Colonic mucosa (tissue), 4 donors: ENCODE data around the gene P3H3. TPM values are rescaled to one million over a fixed set of nuclear protein-coding genes. Genes with fewer than 3 reads are reported as not detected.

Experiments used
- DNase-seq: peaks from one replicate; pipeline ENCODE4 v3.0.0-alpha.2; 2020
- H3K27ac ChIP-seq: fragments of 200-600 bp; one replicate; pipeline ENCODE4 v1.8.0; 2021
- H3K27me3 ChIP-seq: fragments of 200-600 bp; one replicate; pipeline ENCODE4 v1.8.0; 2021
- H3K36me3 ChIP-seq: fragments of 200-600 bp; one replicate; pipeline ENCODE4 v1.8.0; 2021
- H3K4me1 ChIP-seq: fragments of 200-600 bp; one replicate; pipeline ENCODE4 v1.8.0; 2021; ENCODE audit warnings: mild to moderate bottlenecking
- H3K4me3 ChIP-seq: fragments of 200-600 bp; one replicate; pipeline ENCODE4 v1.8.0; 2021
- H3K9ac ChIP-seq, 2 donors: one replicate each; pipeline ENCODE4 v1.7.0; 2013; ENCODE audit warnings: control low read depth in 2 of 2, low read depth in 2 of 2, low read length in 2 of 2
- H3K9me3 ChIP-seq: fragments of 200-600 bp; one replicate; pipeline ENCODE4 v1.8.0; 2021
- intact Hi-C: fragments of 100-400 bp; cut with DNase I; formaldehyde crosslinking; loops from one replicate; pipeline ENCODE4 v1.14.1; 2022
- total RNA-seq, 2 donors: library from RNA; stranded (reverse); fragmentation: NEBNext Ultra II Directional in 1 of 2; extraction: Animal tissue kit (Norgen Biotek cat#: 25700) in 1 of 2; gene quantifications; one replicate each; pipeline ENCODE4 v1.2.1, GENCODE V29; 2021
- TF ChIP-seq, protein P1 (sequence below): fragments of 200-600 bp; IDR thresholded peaks from one replicate; pipeline ENCODE4 v1.8.0; 2022; ENCODE audit warnings: antibody characterized with exemption, mild to moderate bottlenecking
- donor health status: healthy.
- donor health status: DM: no; HTN: no; CAD: no.
- donor health status: DM: no; HTN: no; CAD: no.

P3H3 gene
- total RNA-seq, 2 donors from 2014 or later: 4.4 to 5.3 TPM

GRCh38 chr12:6809056-6809455 lies 19.2 kb upstream of the P3H3 start:
- no peaks in the 10 kb centered on the region for H3K36me3 ChIP-seq
- TF ChIP-seq, protein P1, sequence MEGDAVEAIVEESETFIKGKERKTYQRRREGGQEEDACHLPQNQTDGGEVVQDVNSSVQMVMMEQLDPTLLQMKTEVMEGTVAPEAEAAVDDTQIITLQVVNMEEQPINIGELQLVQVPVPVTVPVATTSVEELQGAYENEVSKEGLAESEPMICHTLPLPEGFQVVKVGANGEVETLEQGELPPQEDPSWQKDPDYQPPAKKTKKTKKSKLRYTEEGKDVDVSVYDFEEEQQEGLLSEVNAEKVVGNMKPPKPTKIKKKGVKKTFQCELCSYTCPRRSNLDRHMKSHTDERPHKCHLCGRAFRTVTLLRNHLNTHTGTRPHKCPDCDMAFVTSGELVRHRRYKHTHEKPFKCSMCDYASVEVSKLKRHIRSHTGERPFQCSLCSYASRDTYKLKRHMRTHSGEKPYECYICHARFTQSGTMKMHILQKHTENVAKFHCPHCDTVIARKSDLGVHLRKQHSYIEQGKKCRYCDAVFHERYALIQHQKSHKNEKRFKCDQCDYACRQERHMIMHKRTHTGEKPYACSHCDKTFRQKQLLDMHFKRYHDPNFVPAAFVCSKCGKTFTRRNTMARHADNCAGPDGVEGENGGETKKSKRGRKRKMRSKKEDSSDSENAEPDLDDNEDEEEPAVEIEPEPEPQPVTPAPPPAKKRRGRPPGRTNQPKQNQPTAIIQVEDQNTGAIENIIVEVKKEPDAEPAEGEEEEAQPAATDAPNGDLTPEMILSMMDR: no peak
- H3K27me3 ChIP-seq: no peaks in the 10 kb centered on the region
- DNase-seq: no peak
- no peaks in the 10 kb centered on the region for H3K4me1 ChIP-seq
- H3K27ac ChIP-seq: no peak overlapping the region
- H3K4me3 ChIP-seq: no peak overlapping the region
- no peaks in the 10 kb centered on the region for H3K9me3 ChIP-seq
- intact Hi-C loops: no loop called here
- no peak overlapping the region for H3K9ac ChIP-seq

DNA sequence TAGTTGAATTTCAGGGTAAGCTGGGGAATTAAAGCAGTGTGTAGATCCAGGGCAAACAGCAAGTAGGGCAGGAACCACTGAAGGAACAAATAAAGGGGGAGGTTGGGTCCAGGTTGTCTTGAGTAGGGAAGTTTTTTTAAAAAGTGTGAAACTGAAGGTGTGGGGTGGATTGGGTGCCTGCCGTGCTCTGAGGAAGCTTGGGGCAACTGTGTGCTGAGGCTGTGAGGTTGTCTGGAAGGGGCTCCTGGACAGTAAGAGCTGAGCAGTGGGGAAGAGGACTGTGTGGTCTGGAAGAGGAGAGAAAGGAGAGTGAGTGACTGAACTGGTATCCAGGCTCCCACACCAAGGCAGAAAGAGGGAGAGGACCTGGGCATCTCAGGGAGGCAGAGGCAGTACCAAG lies 17.4 kb upstream of the P3H3 start:
- Histone ChIP-seq H3K4me1 (no peaks in the 10 kb centered on the region), H3K4me3 (no peak overlapping the region), H3K27ac (no peak overlapping the region), H3K27me3 (no peaks in the 10 kb centered on the region), H3K9me3 (no peaks in the 10 kb centered on the region), H3K9ac (no peak overlapping the region), H3K36me3 (no peaks in the 10 kb centered on the region)
- intact Hi-C loops: no loop called here
- TF ChIP-seq, protein P1: no peak
- no peak for DNase-seq

GRCh38 chr12:6813363-6813762 lies 14.8 kb upstream of the P3H3 start:
- H3K4me1 ChIP-seq: no peaks in the 10 kb centered on the region
- TF ChIP-seq, protein P1: no peak
- H3K9me3 ChIP-seq: no peaks in the 10 kb centered on the region
- H3K9ac ChIP-seq: no peak overlapping the region
- no peak overlapping the region for H3K4me3 ChIP-seq
- no peak overlapping the region for H3K27ac ChIP-seq
- no peak for DNase-seq
- intact Hi-C loops: no loop called here
- no peaks in the 10 kb centered on the region for H3K27me3 ChIP-seq
- no peaks in the 10 kb centered on the region for H3K36me3 ChIP-seq

DNA sequence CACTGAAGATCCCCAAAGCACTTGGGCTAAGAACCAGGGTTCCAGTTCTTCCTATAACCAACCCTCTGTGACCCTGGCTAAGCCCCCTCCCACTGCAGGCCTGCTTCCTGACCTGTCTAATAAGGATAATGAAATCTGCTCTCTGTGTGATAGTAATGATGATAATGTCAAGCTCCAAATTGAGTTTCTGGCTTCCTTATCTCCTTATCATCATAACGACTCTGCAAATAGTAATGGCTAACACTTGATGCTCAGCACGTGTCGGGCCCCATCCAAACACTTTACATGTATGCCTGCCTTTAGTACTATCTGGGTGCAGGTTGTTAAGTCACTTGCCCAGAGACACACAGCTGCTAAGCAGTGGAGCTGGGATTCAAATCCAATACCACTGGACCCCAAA lies 11.6 kb upstream of the P3H3 start:
- H3K27ac ChIP-seq: no peak overlapping the region
- DNase-seq: no peak
- H3K9ac ChIP-seq: no peak overlapping the region
- peaks cover under 1% of the 10 kb centered on the region for H3K27me3 ChIP-seq
- TF ChIP-seq, protein P1: no peak
- no peak overlapping the region for H3K4me3 ChIP-seq
- no peaks in the 10 kb centered on the region for H3K36me3 ChIP-seq
- intact Hi-C loops: no loop called here
- no peaks in the 10 kb centered on the region for H3K9me3 ChIP-seq
- H3K4me1 ChIP-seq: no peaks in the 10 kb centered on the region

DNA sequence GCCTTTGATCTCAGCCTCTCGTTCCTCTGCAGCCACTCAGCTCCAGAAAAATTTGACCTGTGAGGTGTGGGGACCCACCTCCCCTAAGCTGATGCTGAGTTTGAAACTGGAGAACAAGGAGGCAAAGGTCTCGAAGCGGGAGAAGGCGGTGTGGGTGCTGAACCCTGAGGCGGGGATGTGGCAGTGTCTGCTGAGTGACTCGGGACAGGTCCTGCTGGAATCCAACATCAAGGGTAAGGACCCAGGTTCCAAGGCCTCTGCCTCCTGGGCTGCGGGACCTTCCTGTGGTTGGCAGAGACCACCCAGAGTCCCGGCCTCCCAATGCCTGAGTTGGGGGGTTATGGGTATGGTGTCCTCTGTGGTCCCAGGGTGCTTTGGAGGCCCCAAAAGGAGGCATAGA lies 11.1 kb upstream of the P3H3 start:
- H3K4me1 ChIP-seq: no peaks in the 10 kb centered on the region
- TF ChIP-seq, protein P1: no peak
- H3K4me3 ChIP-seq: no peak overlapping the region
- H3K27ac ChIP-seq: no peak overlapping the region
- H3K9ac ChIP-seq: no peak overlapping the region
- intact Hi-C loops: no loop called here
- no peaks in the 10 kb centered on the region for H3K9me3 ChIP-seq
- DNase-seq: no peak
- H3K36me3 ChIP-seq: no peaks in the 10 kb centered on the region
- H3K27me3 ChIP-seq: peaks cover 5% of the 10 kb centered on the region
